Pancreas (tissue), 10 donors: ENCODE measurements around the gene TMEM109. TPM values are rescaled to one million over a fixed set of nuclear protein-coding genes. Genes with fewer than 3 reads are reported as not detected.

Experiments
- ATAC-seq, 4 donors: fragments of 200-7000 bp; cut with Tn5 transposase; one replicate each; pipeline versions ENCODE4 v1.8.0 to v1.9.1; 2020; ENCODE audit warnings: mild to moderate bottlenecking in 4 of 4, moderate library complexity in 4 of 4
- DNase-seq, 6 donors: peaks; one replicate each; pipeline ENCODE4 v3.0.0-alpha.2; 2020
- FAIRE-seq: peaks from 2 replicates; lab custom pipeline; 2012; peaks lifted over from hg19 to GRCh38; lab: Jason Lieb, UNC
- H3K27ac ChIP-seq, 4 donors: fragments of 200-600 bp; sonication (generic); 1 replicate in 3 of 4; 2 replicates in 1 of 4; pipeline versions ENCODE4 v1.5.0 to v1.8.0; 2020
- H3K27me3 ChIP-seq, 4 donors: fragments of 200-600 bp; one replicate each; pipeline ENCODE4 v1.8.0; 2021
- H3K36me3 ChIP-seq, 3 donors: fragments of 200-600 bp; sonication (generic) in 1 of 3; one replicate each; pipeline versions ENCODE4 v1.5.0 to v1.8.0; 2020 to 2021
- H3K4me1 ChIP-seq, 3 donors: fragments of 200-600 bp; one replicate each; pipeline ENCODE4 v1.8.0; 2021
- H3K4me3 ChIP-seq, 4 donors: fragments of 200-600 bp; sonication (generic) in 2 of 4; one replicate each; pipeline versions ENCODE4 v1.5.0 to v1.8.0; 2020 to 2021
- H3K9me3 ChIP-seq, 4 donors: fragments of 200-600 bp; one replicate each; pipeline ENCODE4 v1.8.0; 2021
- CTCF ChIP-seq, 4 donors: fragments of 200-600 bp; sonication (generic) in 3 of 4; IDR thresholded peaks; one replicate each; pipeline versions ENCODE4 v1.5.0 to v1.8.0; 2021; ENCODE audit warnings: antibody characterized with exemption in 4 of 4
- WGBS, 2 donors: extraction: QIAGEN DNeasy Blood & Tissue Kit; methylation state at CpG; one replicate each; pipeline ENCODE4 v1.1.7; 2013; 5-methylcytosine and 5-hydroxymethylcytosine counted together
- intact Hi-C, 3 donors: fragments of 100-400 bp; cut with DNase I; formaldehyde crosslinking; loops; one replicate each; pipeline versions ENCODE4 v1.11.1 to v1.14.2; 2022
- polyA plus RNA-seq, 2 donors: library from polyadenylated mRNA; stranded (reverse); fragments of 200-250 nt; gene quantifications; one replicate each; pipeline ENCODE4 v1.2.3, GENCODE V29; 2013
- total RNA-seq, 6 donors: library from RNA; stranded (reverse); fragmentation: NEBNext Ultra II Directional in 4 of 6; extraction: Animal tissue kit (Norgen Biotek cat#: 25700) in 4 of 6; gene quantifications; one replicate each; pipeline versions ENCODE4 v1.2.1 to v1.2.4, GENCODE V29; 2021 to 2023
- donor health status: healthy with polysubstance abuse.
- donor health status: DM: no; HTN: no; CAD: no; lungs with moderate emphysema.
- donor health status: DM: no; HTN: no; CAD: no.
- donor health status: control.
- donor health status: control.
- donor health status: Bipolar disorder and iron deficiency.
- donor health status: DM: yes; HTN: yes; CAD: no.
- donor health status: DM: no; HTN: no; CAD: no.
- donor health status: DM: no; HTN: no; CAD: no.
- donor health status: DM: yes; HTN: yes; CAD: no.

The TMEM109 gene
- total and polyA plus RNA-seq, 8 donors: 28.2 to 53.0 (median 40.0) TPM

GRCh38 chr11:60934124-60934789, 20.3 kb downstream of the TMEM109 start:
- ATAC-seq (no peak), DNase-seq (no peak), FAIRE-seq (no peak)
- Histone ChIP-seq H3K36me3 (no peaks in the 10 kb centered on the region), H3K27ac (no peak overlapping the region), H3K4me3 (no peak overlapping the region), H3K9me3 (no peaks in the 10 kb centered on the region), H3K4me1 (no peaks in the 10 kb centered on the region), H3K27me3 (no peaks in the 10 kb centered on the region)
- no peak for TF ChIP-seq CTCF (IDR thresholded peaks at IDR 0.05)
- intact Hi-C loops: no loop called here
- WGBS, 2 donors: 87 to 93% methylated on average over 52 to 57 of the region's 57 CpGs

GRCh38 chr11:60934790-60935605, 21.0 kb downstream of the TMEM109 start:
- Histone ChIP-seq H3K27me3 (no peaks in the 10 kb centered on the region), H3K4me1 (peaks cover 0 to under 1% (median 0%) of the 10 kb centered on the region in 3 donors), H3K36me3 (no peaks in the 10 kb centered on the region), H3K4me3 (no peak overlapping the region), H3K9me3 (no peaks in the 10 kb centered on the region), H3K27ac (no peak overlapping the region)
- ATAC-seq (no peak), DNase-seq (no peak), FAIRE-seq (no peak)
- WGBS, 2 donors: 69 to 80% methylated on average over 21 of the region's 21 CpGs
- no peak for TF ChIP-seq CTCF (IDR thresholded peaks at IDR 0.05)
- intact Hi-C loops: no loop called here

GRCh38 chr11:60935676-60936442, 21.9 kb downstream of the TMEM109 start:
- intact Hi-C loops: no loop called here
- no peak for ATAC-seq
- H3K9me3 ChIP-seq: no peaks in the 10 kb centered on the region
- peaks cover 0 to 3% (median 3%) of the 10 kb centered on the region in 3 donors for H3K4me1 ChIP-seq
- H3K27ac ChIP-seq: no peak overlapping the region
- no peak for TF ChIP-seq CTCF (IDR thresholded peaks at IDR 0.05)
- 84 to 89% methylated on average over 21 to 27 of the region's 27 CpGs for WGBS, 2 donors
- H3K4me3 ChIP-seq: no peak overlapping the region
- no peaks in the 10 kb centered on the region for H3K27me3 ChIP-seq
- no peak for FAIRE-seq
- peak in 1 of 6 donors; percentile 56 for DNase-seq
- no peaks in the 10 kb centered on the region for H3K36me3 ChIP-seq

GRCh38 chr11:60936467-60937143, 22.6 kb downstream of the TMEM109 start:
- FAIRE-seq (no peak), ATAC-seq (peak in 1 of 4 donors; percentile 8)

More at GRCh38 chr11:60936467-60937143, 22.6 kb downstream of the TMEM109 start:
- no peak for TF ChIP-seq CTCF (IDR thresholded peaks at IDR 0.05)
- H3K36me3 ChIP-seq: no peaks in the 10 kb centered on the region
- H3K4me3 ChIP-seq: no peak overlapping the region
- intact Hi-C loops: no loop called here
- no peaks in the 10 kb centered on the region for H3K9me3 ChIP-seq
- no peak overlapping the region for H3K27ac ChIP-seq
- 88 to 90% methylated on average over 17 to 18 of the region's 18 CpGs for WGBS, 2 donors
- peak in 1 of 6 donors; percentile 52 for DNase-seq
- H3K4me1 ChIP-seq: peaks cover 0 to 3% (median 3%) of the 10 kb centered on the region in 3 donors
- H3K27me3 ChIP-seq: no peaks in the 10 kb centered on the region
